ENCODE measurements around the gene MINDY2.

- TF ChIP-seq CTCF (IDR thresholded peaks at IDR 0.05): no peak
- no peak for TF ChIP-seq POLR2A (IDR thresholded peaks at IDR 0.05)
Observed at GRCh38 chr15:58726867-58727266, 44.2 kb upstream of the MINDY2 start.
